SK-N-SH (cell line): ENCODE measurements around the gene BCAM. TPM values are rescaled to one million over a fixed set of nuclear protein-coding genes. Genes with fewer than 3 reads are reported as not detected.

ENCODE experiments used
- CTCF ChIA-PET: fragments of 300-600, 350-600 bp; formaldehyde crosslinking; extraction: SDS; loops from one replicate; lab custom pipeline; 2021; lab: Yijun Ruan, JAX
- POLR2A ChIA-PET: fragments of 350-600 bp; sonication (Branson Sonifier 250); formaldehyde crosslinking; extraction: SDS; loops from one replicate; lab custom pipeline; 2020; ENCODE audit warnings: antibody characterized with exemption, inconsistent platforms; lab: Yijun Ruan, JAX
- DNase-seq: peaks from one replicate; pipeline ENCODE4 v3.0.0; 2012
- H2AFZ ChIP-seq: fragments of 200-600 bp; sonication (generic); 2 replicates; pipeline ENCODE4 v1.8.1; 2016; ENCODE audit warnings: antibody characterized with exemption, mild to moderate bottlenecking, low read depth
- H3F3A ChIP-seq: fragments of 200-600 bp; sonication (generic); replicated peaks from 2 replicates; pipeline ENCODE3; 2016; ENCODE audit warnings: antibody characterized with exemption, mild to moderate bottlenecking; ENCODE audit not compliant: insufficient read depth
- H3K27ac ChIP-seq, 2 experiments: fragments of 200-500 bp in 1 of 2; fragments of 200-600 bp in 1 of 2; sonication (Bioruptor generic) in 1 of 2; sonication (generic), shearing (Covaris generic) in 1 of 2; 2 replicates each; pipeline versions ENCODE4 v1.5.1 to v1.6.1; 2014 to 2016; ENCODE audit warnings: low read depth in 2 of 2, inconsistent platforms in 1 of 2, low read length in 1 of 2, mild to moderate bottlenecking in 1 of 2, mixed read lengths in 1 of 2
- H3K27me3 ChIP-seq: fragments of 200-600 bp; sonication (generic), shearing (Covaris generic); 2 replicates; pipeline ENCODE4 v1.6.1; 2016; ENCODE audit warnings: mixed run types; ENCODE audit not compliant: insufficient read depth
- H3K36me3 ChIP-seq, 2 experiments: fragments of 200-500 bp in 1 of 2; fragments of 200-600 bp in 1 of 2; sonication (Bioruptor generic) in 1 of 2; sonication (generic) in 1 of 2; replicated peaks in 1 of 2; 2 replicates each; pipeline versions ENCODE3 to v1.5.1; 2014 to 2016; ENCODE audit warnings: low read length in 1 of 2, mild to moderate bottlenecking in 1 of 2; ENCODE audit not compliant: insufficient read depth in 2 of 2, control insufficient read depth in 1 of 2
- H3K4me1 ChIP-seq, 2 experiments: fragments of 200-500 bp in 1 of 2; fragments of 200-600 bp in 1 of 2; sonication (Bioruptor generic) in 1 of 2; sonication (generic), shearing (Covaris generic) in 1 of 2; 2 replicates each; pipeline versions ENCODE4 v1.5.1 to v1.6.1; 2014 to 2016; ENCODE audit warnings: low read depth in 1 of 2, low read length in 1 of 2, mixed run types in 1 of 2; ENCODE audit not compliant: insufficient read depth in 2 of 2, control insufficient read depth in 1 of 2
- H3K4me2 ChIP-seq: fragments of 200-600 bp; sonication (generic), shearing (Covaris generic); 2 replicates; pipeline ENCODE4 v1.6.1; 2017; ENCODE audit warnings: mixed run types
- H3K4me3 ChIP-seq, 2 experiments: fragments of 200-500 bp in 1 of 2; fragments of 200-600 bp in 1 of 2; sonication (Bioruptor generic) in 1 of 2; sonication (generic), shearing (Covaris generic) in 1 of 2; 2 replicates each; pipeline versions ENCODE4 v1.5.1 to v1.8.1; 2014 to 2016; ENCODE audit warnings: low read depth in 2 of 2, inconsistent platforms in 1 of 2, low read length in 1 of 2, mild to moderate bottlenecking in 1 of 2, mixed read lengths in 1 of 2, moderate library complexity in 1 of 2
- H3K79me2 ChIP-seq: fragments of 200-600 bp; sonication (generic); 2 replicates; pipeline ENCODE4 v1.8.1; 2017; ENCODE audit warnings: mild to moderate bottlenecking; ENCODE audit not compliant: insufficient read depth
- H3K9ac ChIP-seq: fragments of 200-600 bp; sonication (generic); 2 replicates; pipeline ENCODE4 v1.6.1; 2017; ENCODE audit warnings: mixed run types
- H3K9me2 ChIP-seq: fragments of 200-600 bp; sonication (generic); 2 replicates; pipeline ENCODE4 v1.6.1; 2017; ENCODE audit warnings: mixed run types
- H3K9me3 ChIP-seq: fragments of 200-600 bp; sonication (generic); 2 replicates; pipeline ENCODE4 v1.6.1; 2017; ENCODE audit warnings: mixed run types, mild to moderate bottlenecking, moderate library complexity
- H4K20me1 ChIP-seq: fragments of 200-600 bp; sonication (generic); 2 replicates; pipeline ENCODE4 v1.6.1; 2017; ENCODE audit warnings: mild to moderate bottlenecking, mixed run types; ENCODE audit not compliant: insufficient read depth
- ELF1 ChIP-seq: IDR thresholded peaks from 2 replicates; pipeline ENCODE4 v1.4.0; 2012
- FOSL2 ChIP-seq: IDR thresholded peaks from 2 replicates; pipeline ENCODE4 v1.4.0; 2012; ENCODE audit warnings: low read depth, mild to moderate bottlenecking, moderate library complexity, borderline replicate concordance
- GATA2 ChIP-seq: sonication (generic); formaldehyde crosslinking; IDR thresholded peaks from 2 replicates; pipeline ENCODE4 v1.5.0; 2020; ENCODE audit warnings: mild to moderate bottlenecking, missing genetic modification reagents
- MAX ChIP-seq: IDR thresholded peaks from 2 replicates; pipeline ENCODE4 v1.4.0; 2012; ENCODE audit warnings: low read depth
- NRF1 ChIP-seq: IDR thresholded peaks from 2 replicates; pipeline ENCODE4 v1.6.1; 2012; ENCODE audit warnings: low read depth, mild to moderate bottlenecking, low read length
- POLR2AphosphoS5 ChIP-seq: IDR thresholded peaks from 2 replicates; pipeline ENCODE4 v1.6.1; 2012; ENCODE audit warnings: low read depth, low read length
- RAD21 ChIP-seq: IDR thresholded peaks from 2 replicates; pipeline ENCODE4 v1.6.1; 2012; ENCODE audit warnings: mild to moderate bottlenecking, low read length
- REST ChIP-seq: IDR thresholded peaks from 2 replicates; pipeline ENCODE4 v1.6.1; 2012; ENCODE audit warnings: mild to moderate bottlenecking, low read depth, low read length, moderate library complexity
- TAF1 ChIP-seq: IDR thresholded peaks from 2 replicates; pipeline ENCODE4 v1.6.1; 2012; ENCODE audit warnings: low read depth, mild to moderate bottlenecking, low read length, moderate library complexity, borderline replicate concordance
- USF1 ChIP-seq: IDR thresholded peaks from 2 replicates; pipeline ENCODE4 v1.4.0; 2012; ENCODE audit warnings: low read depth, borderline replicate concordance
- USF2 ChIP-seq: fragments of 150-350 bp; IDR thresholded peaks from 2 replicates; pipeline ENCODE4 v1.6.1; 2017; ENCODE audit warnings: antibody characterized with exemption, low read length, low read depth, borderline replicate concordance
- WGBS: methylation state at CpG from one replicate; pipeline ENCODE4 v1.1.6; 2017; ENCODE audit warnings: low lambda C conversion rate; 5-methylcytosine and 5-hydroxymethylcytosine counted together
- polyA plus RNA-seq, 3 experiments: library from polyadenylated mRNA; depleted of rRNA; stranded (reverse); fragments of >200 nt; gene quantifications; 2 replicates each; pipeline ENCODE4 v1.2.3, GENCODE V29; 2012

The BCAM gene
- polyA plus RNA-seq, 1 of the 3 experiments (the other 2 are of a cell fraction): 34.0 TPM

GRCh38 chr19:44820648-44821609 lies 12.0 kb downstream of the BCAM start:
- H2AFZ ChIP-seq: no peak overlapping the region
- no peak overlapping the region for H3K9ac ChIP-seq
- H3K9me3 ChIP-seq: no peaks in the 10 kb centered on the region
- H4K20me1 ChIP-seq: no peaks in the 10 kb centered on the region
- H3K27me3 ChIP-seq: peaks cover 44% of the 10 kb centered on the region; the same call in 1 of the 2 replicates
- no peak for DNase-seq
- no peaks in the 10 kb centered on the region for H3K79me2 ChIP-seq
- WGBS: 38% methylated on average over 28 of the region's 35 CpGs
- TF ChIP-seq FOSL2 (no peak), ELF1 (no peak), TAF1 (no peak), USF2 (no peak), POLR2AphosphoS5 (no peak), NRF1 (no peak), REST (no peak), RAD21 (no peak), MAX (no peak), GATA2 (no peak), USF1 (no peak)
- H3K36me3 ChIP-seq: no peaks in the 10 kb centered on the region
- ChIA-PET CTCF (interaction anchor here (0.7 to 3.9 kb wide), 8 partner anchors 9 to 97 kb away, joined by 3 to 18 read pairs (median 4); partner anchors contain the start of gene NECTIN2), POLR2A (no interaction called here)
- H3F3A ChIP-seq: no peaks in the 10 kb centered on the region
- H3K27ac ChIP-seq: no peak overlapping the region
- no peaks in the 10 kb centered on the region for H3K9me2 ChIP-seq
- H3K4me2 ChIP-seq: peak overlapping the region; percentile 41; the same call in 1 of the 2 replicates
- no peak overlapping the region for H3K4me3 ChIP-seq
- no peaks in the 10 kb centered on the region for H3K4me1 ChIP-seq
